CD4-positive, alpha-beta T cell treated with Interleukin-21 for 1 hour (primary cell): Measurements from ENCODE around the gene BNC2.

Experiments
- DNase-seq: peaks from one replicate; pipeline ENCODE4 v3.0.0-alpha.2; 2020

The BNC2 gene

DNA sequence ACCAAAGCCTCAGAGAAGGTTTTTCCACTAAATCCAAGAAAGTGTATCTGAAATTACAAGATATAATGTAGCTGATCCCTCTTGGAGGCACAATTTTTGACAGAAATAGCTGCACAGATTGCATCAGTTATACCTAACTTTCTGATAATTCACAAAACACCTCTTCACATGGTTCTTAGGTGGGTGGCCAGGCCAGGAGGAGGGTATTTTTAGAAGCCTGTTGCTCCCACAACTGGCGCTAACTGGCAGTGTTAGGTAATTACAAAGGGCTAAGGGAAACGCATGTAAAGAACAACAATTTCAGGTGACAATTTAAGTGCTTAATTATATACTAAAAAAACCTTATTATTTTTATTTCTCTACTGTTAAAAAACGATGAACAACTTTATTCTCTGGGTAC is 247.9 kb downstream of the BNC2 start:
- no peak for DNase-seq

GRCh38 chr9:16619914-16620520 is 250.5 kb downstream of the BNC2 start:
- DNase-seq: no peak

DNA sequence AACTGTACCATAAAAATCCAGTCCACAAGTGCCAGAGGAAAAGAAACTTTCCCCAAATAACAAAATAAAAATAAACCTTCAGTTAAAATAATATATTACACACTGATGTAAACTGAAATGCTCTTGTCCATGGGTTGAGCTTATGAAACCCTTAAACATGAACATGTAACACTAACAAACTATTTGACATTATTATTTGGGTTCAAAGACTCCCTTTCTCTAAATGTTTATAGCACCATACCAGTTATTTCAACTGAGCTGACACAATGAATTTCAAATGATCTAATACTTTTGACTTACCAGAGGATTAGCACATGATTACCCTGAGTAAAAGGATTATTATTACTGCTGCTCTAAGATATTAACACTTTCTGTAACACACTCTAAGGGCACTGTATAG is 251.1 kb downstream of the BNC2 start:
- DNase-seq: no peak

DNA sequence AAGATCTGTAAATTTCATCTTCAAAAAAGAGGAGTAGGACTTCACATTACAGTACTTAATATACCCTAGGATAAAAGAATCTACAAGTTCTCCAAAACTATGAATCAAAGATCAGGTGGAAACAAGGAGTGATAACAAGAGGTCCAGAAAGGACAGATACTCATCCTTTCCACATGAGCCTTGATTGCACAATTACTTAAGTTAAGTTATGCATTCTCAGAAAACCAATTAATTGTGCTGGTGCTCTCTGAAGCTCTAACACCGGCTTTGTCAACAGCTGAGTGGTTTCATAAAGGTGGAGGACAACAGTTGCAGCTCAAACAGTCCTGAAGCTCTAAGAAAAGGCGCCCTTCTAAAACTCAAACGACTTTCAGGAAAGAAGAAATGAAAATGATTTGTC is 251.9 kb downstream of the BNC2 start:
- no peak for DNase-seq

GRCh38 chr9:16616686-16617085 is 253.8 kb downstream of the BNC2 start:
- DNase-seq: no peak

DNA sequence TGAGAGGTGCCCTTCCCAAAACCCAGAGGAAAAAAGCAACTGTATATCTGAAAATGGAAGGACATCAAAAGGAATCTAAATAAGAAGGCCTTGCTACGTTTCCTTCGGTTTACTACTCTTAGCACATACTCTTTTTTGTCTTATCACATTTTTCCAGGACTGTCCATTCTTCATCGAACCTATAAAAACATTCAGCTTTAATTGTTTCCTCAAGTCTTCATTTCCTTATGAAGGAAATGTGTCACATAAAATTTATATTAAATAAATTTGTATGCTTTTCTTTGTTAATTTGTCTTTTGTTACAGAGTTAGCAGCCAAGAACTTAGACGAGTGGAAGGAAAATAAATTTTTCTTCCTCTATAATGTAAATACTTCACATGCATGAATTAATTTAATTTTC is 255.0 kb downstream of the BNC2 start:
- no peak for DNase-seq

DNA sequence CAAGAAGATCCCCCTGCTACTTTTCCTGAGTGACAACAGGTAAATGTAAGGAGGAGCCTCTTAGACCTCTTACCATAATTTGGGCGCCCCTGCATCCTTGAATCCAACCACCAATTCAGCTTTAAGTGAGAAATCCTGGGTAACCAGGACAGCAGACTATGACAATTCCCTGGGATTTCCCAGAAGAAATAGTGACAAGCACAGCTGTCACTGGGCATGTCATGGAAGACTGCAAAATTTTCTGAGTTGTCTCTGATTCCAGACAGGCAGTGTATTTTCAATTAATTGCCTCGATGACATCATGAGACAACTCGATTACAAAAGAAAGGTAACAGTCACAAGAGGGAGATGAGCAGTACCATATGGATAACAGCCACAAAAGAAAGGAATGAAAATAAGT is 256.9 kb downstream of the BNC2 start:
- no peak for DNase-seq

- no peak for DNase-seq
These were observed 257.4 kb downstream of the BNC2 start for GRCh38 chr9:16613051-16613450.

GRCh38 chr9:16612627-16613026 is 257.8 kb downstream of the BNC2 start:
- DNase-seq: no peak

- DNase-seq: no peak
These were observed 258.5 kb downstream of the BNC2 start for GRCh38 chr9:16611983-16612382.

DNA sequence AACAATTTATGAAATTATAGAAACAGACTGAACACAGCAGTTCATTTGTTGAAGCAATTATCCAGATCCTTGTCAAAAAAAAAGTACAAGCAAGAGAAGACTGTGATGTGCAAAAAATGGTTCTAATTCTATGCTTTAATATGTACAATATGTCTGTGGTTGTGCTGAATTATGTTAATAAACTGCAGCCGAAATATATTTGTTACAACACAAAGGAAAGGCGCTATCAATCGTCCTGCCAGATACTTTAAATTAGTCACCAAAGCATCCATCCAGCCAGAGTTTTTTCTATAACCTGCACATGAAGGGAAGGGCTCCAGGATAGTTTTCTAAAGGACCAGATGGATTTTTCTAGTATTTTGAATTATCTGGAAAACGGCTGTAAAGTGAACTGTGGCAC is 259.5 kb downstream of the BNC2 start:
- DNase-seq: no peak

DNA sequence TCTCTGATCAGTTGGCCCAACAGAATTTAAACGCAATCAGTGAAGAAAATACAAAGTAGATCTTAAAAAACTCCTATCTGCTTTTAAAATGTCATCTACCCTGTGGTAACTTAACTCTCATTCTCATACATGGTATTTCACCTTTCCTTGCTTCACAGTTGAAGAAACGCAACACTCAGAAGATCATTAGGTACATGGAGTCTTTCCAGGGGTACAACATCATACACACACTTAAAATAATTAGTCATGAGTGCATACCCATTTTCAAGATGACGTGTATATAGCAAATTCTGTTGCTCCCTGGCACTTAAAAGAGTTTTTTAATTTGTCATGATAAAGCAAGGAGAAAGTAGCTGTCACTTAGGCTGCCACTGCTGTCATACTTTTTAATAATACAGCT is 259.9 kb downstream of the BNC2 start:
- no peak for DNase-seq

GRCh38 chr9:16608906-16609305 is 261.6 kb downstream of the BNC2 start:
- no peak for DNase-seq

- DNase-seq: no peak
These were observed 268.0 kb downstream of the BNC2 start for GRCh38 chr9:16602494-16602893.

- DNase-seq: no peak
These were observed 268.5 kb downstream of the BNC2 start for GRCh38 chr9:16601991-16602390.

- DNase-seq: no peak
These were observed 272.2 kb downstream of the BNC2 start for GRCh38 chr9:16598316-16598715.

DNA sequence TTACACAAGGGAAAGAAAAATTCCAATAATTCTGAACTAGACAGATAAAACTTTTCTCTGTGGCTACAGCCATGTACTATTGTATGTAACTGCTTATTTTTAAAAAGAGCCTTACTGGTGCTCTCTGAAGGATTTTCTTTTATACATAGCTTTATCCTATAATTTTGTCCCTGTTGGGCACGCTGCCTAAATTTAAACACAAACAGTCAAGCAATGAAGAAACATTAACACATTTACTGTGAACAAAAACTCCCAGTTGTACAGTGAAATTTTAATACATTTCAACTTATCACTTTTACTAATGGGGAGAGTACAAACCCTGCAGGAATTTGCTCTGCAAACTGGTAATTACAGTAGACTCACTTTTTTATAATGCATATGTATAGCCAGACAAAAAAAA is 273.3 kb downstream of the BNC2 start:
- DNase-seq: no peak

GRCh38 chr9:16595227-16595626 is 275.2 kb downstream of the BNC2 start:
- no peak for DNase-seq

- no peak for DNase-seq
These were observed 275.7 kb downstream of the BNC2 start for GRCh38 chr9:16594787-16595186.

- no peak for DNase-seq
These were observed 276.7 kb downstream of the BNC2 start for GRCh38 chr9:16593746-16594145.

DNA sequence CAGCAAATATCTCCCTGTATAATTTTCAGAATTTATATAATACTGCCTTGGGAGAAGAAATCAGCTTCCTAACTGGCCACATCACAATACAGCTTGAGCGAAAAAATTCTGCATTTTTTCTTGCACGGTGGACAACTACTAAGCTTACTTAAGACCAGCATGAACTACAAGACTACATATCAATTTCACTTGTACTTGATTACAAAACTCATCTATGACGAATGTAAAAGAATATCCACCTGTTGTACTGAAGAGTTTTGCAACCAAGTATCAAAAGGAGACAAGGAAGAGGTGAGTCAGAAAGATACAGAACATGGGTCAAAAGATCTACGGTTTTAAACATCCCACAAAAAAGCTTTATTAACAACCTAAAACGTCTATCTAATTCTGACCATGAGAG is 279.4 kb downstream of the BNC2 start:
- DNase-seq: no peak

GRCh38 chr9:16585591-16585990 is 284.9 kb downstream of the BNC2 start:
- DNase-seq: no peak

- DNase-seq: no peak
These were observed 290.5 kb downstream of the BNC2 start for GRCh38 chr9:16579872-16580432.

DNA sequence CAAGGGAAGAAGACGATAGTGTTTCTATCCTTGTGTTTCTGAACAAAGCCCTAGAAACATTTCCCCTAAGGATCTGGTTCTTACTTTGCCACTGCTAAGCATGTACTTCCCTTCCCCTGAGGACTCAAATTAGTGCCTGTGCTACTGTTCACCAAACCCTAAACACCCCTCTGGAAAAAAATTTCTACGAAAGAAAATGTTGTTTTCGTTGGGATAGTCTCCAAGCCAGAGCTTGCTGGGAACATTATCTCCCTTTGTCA is 294.6 kb downstream of the BNC2 start:
- no peak for DNase-seq

GRCh38 chr9:16575142-16575985 is 295.1 kb downstream of the BNC2 start:
- no peak for DNase-seq
